ENCODE results near the gene C6orf136.
"Not testable (repeated sequence)": the region's sequence is repeated elsewhere in the genome, so short reads cannot be mapped to it uniquely, and the experiment has no call there.

Gene C6orf136

DNA sequence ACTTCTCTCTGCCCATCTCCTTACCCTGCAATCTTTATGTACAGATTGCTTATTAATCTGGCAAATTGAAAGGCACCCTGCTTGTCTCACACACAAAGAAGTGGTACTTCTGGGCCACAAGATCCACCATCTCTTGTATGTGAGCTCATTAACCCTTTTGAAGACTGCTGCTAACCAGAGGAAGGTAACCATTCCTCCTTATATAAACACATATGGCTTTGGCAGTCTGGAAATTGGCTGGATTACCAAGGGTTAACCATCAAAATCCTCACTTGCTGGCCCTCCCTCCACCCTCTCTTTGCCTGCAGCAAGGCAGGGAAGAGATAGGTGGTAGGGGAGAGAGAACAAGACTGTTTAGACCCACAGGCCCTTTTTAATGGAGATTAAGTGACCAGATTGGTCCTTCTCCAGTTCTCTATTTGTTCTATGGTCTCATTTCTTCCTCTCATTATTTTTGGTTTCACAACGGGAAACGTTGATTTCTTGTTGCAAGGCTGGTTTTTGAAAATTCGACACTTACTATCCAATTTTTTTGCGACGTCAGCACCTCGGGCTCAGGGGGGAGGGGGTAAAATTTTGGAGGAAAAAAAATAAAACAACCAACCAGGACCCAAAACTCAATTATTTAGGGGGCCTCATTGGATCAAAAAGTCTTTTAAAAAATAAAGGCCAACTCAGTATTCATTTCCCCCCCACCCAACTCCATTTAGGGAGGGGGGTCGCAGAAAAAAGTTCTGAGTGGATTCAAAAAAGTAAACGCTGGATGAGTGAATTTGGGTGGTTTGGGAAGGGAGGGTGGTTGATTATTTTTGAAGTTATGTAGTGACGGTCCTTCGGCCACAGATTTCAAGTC, 30.7 kb upstream of the C6orf136 start:
- peak; percentile 64 for DNase-seq

DNA sequence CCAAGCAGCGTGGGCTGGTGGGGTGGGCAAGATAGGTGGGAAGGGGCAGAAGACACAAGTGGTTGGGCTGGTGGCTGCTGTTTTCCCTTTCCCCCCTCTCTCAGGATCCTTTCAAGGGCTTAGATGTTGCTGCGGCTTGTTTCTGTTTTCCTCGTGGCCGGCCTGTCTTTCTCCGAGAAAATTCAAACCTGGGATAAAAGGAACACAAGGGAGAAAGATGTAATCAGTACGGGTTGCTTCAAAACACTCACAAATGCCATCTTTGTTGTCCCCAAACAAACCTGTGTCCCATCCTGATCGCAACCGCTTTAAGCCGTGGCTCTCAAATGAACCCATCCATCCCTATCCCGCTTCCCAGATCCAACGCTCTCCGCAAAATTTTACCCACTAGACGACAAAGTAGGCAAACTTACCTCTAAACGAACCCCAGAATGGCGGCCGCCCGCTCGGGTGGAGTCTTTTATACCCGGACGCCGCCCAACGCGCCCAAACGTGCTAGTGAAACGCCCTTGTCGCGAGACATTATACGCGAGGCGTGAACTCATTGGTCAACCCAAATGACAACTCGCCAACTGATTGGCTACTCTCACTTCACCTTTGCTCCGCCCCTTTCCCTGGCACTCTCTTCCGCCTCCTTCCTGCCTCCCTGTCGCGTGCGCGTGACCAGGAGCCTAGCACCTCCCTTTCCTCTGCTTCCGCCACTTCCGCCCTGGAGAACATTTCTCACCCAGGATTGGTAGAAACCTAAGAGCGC, 29.9 kb upstream of the C6orf136 start, which contains the start of gene PPP1R10:
PPP1R10 (minus strand) TSS at position 433 of the 754 bp plus-strand sequence. CDS start 7,299 bp downstream, outside the sequence.
- peak; percentile 100 for DNase-seq

DNA sequence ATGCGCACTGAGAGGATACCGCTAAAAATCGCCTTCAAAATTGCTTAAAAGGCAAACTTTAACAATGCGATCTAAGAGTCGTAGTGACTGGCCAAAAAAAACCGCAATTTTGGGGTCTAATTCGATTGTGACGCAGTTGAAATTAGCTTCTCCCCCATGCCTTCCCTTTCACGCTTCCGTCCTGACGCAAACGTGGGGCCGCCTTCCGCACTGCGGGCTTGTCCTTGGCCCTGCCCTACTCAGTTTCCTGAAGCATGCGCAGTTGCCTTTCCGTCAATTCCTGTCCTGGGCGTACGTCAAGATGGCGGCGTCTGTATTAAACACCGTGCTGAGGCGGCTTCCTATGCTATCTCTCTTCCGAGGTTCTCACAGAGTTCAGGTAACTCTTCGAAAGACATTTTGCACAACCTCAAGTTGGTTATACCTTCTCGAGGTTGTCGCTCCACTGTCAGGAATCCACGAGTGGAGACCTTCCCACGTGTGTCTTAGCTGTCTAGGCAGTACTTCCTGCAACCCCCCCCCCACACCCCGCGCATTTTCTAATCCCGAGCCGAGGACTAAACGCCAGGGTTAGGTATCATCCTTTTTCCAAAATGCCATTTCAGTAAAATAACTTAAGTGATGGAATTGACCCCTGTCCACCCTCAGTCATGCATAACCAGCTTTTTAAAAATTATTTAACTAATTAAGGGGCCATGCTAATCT, 29.2 kb upstream of the C6orf136 start, which contains the start of gene MRPS18B:
MRPS18B (plus strand) TSS at position 276 of the 705 bp plus-strand sequence; CDS start at position 302, 26 bp downstream.
- DNase-seq, result peak; percentile 98

DNA sequence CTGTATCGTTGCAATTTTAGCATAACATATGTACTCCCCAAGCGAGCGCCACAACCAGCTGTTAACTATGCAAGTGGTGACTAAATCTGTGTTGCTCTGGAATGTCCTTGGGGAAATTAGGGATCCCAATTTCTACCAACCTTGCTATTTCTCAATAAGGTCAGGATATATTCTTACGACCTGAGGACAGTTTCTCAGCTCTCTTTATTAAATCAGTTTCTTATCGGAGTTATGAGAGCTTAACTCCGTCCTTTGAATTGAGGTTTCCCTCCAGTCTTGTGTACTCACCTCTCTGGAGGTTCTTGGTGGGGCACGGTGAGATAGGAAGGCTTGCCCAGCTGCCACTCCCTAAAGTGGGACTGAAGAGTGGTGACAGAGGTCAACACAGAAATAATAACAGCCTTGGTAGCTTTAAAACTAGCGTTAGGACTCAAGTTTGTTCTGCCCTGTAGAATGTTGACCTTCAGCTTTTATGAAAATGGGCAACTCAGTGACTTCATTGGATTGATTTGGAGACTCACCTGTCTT, 28.6 kb upstream of the C6orf136 start:
- DNase-seq, result no peak

DNA sequence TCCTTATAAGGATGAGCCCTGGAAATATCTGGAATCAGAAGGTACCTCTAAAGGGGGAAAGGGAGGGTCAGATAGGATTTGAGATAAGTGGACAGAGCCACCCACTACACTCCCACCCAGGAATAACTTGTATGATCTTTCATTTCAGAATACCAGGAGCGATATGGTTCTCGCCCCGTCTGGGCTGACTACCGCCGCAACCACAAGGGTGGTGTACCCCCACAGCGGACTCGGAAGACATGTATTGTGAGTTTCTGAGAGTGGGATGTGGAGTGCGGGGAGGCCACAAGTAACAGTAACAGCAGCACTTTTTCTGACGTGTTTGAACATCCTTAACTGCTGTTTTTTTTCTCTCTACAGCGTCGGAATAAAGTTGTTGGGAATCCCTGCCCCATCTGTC, 27.4 kb upstream of the C6orf136 start:
- DNase-seq, result no peak

DNA sequence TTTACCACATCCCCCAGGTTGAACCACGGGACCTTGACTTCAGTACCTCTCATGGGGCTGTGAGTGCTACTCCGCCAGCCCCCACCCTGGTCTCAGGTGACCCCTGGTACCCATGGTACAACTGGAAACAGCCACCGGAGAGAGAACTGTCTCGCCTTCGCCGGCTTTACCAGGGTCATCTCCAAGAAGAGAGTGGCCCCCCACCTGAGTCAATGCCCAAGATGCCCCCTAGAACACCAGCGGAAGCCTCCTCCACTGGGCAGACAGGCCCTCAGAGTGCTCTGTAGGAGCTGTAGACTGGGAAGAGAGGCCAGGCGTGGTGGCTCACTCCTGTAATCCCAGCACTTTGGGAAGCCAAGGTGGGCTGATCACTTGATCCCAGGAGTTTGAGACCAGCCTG, 21.4 kb upstream of the C6orf136 start:
- DNase-seq, result no peak

DNA sequence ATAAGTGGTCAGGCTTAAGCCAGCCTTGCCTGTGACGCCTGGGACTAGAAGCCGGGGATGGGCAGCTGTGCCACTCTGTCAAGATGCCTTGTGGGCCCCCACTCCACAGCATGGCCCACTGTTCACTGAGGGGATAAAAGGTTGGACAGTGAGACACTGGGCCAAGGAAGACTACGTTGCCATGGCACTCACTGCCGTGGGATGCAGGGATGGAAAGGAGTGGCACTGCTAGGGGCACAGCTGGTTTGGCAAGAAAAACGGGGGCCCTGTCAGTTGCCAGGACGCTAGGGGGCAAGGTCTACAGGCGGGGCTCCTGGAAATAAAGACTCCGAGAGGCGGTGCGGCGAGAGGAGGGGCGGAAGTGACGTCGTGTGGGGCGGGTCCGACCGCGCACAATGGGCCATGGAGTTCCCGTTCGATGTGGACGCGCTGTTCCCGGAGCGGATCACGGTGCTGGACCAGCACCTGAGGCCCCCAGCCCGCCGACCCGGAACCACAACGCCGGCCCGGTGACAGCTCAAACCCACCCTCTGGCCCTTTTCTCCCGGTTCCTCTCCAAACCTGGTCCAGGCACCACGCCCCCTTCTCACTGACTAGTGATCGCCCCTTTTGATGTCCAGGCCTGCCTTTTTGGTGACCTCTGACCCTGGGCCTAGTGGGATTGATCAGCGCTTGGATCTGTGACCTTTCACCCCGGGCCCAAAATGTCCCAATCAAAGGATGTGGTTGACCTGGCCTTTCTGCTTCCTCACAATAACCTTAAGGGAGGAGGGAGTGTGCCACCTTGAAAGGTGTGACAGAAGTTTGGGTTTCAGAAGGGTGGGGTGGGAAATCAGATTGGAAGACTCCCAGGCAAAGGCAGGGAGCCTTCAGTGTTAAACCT, 20.2 kb upstream of the C6orf136 start, which contains the start of gene ATAT1:
ATAT1 (plus strand) TSS at position 391 of the 883 bp plus-strand sequence.
- peak; percentile 69 for DNase-seq

DNA sequence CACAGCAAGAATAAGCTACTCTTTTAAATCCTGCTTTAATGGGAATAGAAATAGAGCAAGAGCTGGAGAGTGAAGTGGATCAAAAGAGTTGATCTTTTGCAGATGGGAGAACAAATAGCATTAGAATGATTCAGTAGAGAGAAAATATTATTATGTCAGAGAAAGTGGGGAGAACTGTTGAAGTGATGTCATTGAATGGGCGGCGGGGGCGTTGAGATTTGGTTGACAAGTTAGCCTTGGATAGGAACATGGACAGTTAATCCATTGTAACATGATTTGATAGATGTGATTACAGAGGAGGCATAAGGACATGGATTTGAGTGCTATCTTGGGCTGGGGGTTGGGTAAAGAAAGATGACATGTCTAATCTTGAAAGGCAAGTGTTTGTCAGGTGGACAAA, 11.1 kb upstream of the C6orf136 start:
- no peak for DNase-seq

DNA sequence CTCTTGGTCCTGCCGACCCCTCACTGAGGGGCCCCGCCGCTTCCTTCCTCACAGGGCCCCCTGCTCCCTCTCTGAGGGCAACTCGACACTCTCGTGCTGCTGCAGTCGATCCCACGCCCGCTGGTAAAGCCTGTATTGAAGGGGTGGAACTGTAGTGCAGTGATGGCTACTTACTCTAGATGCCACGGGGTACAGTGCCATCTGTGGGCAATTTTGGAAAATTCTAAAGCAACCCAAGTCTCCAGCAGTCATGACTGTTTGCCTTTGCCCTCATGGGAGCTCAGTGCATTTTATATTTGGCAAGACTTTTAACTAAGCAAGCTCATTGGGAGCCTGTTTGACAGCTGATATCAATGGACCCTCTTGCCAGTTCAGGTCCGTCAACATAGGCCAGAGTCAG, 6.5 kb upstream of the C6orf136 start:
- DNase-seq, result no peak

DNA sequence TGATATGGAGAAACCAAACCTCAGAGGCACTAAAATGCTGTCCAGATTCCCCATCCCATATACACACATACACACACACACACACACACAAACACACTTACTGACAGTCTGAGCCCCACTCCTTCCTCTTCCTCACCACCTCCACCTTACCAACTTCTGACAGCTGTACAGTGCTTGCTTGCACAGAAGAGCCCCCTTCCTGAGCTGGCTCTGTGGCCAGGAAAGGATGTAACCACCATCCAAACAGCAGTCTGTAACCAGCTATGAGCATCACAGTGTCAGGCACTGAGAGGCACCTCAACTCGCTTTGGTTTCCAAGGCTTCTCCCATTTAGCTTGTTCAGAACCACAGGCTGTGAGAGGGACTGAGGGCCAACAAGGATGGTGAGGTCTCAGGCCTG, 5.9 kb upstream of the C6orf136 start:
- no peak for DNase-seq

DNA sequence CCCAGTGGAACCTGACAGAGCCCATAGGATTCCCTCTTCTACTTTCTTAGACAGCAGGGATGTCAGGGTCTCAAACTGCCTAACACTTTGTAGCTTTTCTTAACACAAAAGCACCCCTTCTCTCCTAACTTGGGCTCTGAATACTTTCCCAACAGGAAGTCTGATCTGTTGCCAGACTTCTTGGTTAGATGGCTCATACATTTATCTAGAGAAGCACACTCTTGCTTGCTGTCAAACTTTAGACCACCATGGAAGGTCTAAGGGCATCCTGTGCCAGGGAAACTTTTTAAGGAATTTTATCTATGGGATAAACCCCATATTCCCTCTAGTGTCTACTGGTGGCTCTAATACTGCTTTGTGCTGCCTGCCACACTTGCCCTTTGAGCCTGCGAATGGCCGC, 3.3 kb upstream of the C6orf136 start:
- DNase-seq, result no peak

DNA sequence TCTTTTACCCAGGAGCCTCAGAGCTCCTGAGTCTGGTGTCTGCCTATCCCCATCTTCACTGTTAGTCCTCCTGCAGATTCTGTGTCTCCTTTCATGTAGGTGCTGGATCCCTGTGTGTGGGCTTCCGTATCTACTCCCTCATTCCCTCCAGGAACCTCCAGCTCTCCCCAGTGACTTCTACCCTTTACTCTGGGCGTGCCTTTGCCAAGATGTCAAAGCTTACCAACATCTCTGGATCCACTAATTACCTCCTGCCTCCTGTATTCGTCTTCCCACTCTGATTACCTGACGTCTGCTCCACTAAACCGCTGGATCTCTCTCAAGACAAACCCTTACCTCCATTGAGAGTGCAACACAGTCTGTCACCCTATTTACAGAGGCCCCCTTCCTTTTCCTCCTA, 2.2 kb upstream of the C6orf136 start:
- DNase-seq, result no peak

DNA sequence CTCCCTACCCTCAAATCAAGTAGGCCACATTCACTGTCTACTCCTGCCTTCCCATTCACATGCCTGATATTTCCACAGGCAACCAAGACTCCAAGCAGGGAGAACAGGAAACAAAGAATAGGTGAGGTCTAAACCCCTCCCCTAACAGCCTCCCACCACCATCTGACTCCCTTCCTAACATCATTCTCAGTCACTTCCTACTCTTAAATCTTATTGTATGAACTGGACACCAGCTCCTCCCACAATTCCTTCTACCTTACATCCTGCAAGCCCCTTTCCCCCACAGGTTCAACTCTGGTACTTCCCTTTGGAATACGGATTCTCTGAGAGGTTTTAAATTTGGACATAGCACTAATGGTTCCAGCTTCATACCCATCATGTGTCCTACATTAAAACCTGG, 944 bp upstream of the C6orf136 start:
- no peak for DNase-seq

DNA sequence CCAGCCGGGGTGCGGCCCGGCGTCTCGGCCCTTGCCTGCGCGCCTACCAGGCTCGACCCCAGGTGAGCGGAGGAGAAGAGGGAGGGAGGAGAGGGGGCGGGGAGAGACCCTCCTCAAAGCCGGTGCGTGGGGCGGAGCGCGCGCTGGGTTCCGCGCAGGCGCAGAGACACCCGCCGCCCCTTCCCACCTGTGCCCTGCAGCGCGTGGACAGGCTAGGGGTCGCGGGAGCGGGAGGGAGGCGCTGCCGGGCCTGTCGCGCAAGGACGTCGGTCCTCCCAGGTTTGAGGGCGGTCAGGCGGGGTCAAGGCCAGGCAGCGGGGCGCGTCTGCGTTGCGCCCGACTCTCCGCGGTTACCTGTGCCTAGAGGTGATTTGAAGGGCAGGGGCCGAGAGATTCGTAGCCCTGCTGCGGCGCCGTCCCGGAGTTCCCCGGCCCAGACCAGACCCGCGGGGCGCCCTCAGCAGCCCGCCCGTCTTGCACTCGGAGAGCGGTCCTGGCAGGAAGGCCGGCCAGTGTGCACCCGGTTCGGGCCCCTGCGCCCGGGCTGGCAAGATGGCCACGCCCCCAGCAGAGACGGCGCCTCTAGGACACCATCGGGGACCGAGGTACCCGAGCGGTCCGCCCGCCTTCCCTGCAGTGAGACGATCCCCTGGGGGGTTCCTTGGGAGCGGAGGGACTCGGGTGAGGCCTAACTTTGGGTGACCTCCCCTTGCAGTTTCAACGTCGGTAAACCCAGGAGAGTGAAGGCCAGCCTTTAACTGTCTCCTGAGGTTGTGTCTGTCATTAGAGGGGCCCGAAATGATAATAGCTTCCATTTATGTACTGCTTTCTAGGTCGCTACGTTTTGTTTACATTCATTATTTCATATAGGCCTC, 546 bp downstream of the C6orf136 start:
- DNase-seq, result peak; percentile 94

DNA sequence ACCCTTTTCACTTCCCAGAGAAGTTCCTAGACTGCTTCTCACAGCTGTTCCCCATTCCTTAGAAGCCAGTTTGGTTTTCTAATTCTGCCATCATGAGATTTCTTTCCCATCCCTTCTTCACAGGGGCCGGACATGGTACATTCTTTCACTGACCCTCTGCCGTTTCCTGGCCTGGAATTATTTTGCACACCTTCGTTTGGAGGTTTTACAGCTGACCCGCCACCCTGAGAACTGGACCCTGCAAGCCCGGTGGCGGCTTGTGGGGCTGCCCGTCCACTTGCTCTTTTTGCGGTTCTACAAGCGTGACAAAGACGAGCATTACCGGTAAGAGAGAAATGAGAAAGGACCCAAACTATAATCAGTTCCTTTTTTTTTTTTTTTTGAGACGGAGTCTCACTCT, 4.2 kb downstream of the C6orf136 start:
- no peak for DNase-seq

DNA sequence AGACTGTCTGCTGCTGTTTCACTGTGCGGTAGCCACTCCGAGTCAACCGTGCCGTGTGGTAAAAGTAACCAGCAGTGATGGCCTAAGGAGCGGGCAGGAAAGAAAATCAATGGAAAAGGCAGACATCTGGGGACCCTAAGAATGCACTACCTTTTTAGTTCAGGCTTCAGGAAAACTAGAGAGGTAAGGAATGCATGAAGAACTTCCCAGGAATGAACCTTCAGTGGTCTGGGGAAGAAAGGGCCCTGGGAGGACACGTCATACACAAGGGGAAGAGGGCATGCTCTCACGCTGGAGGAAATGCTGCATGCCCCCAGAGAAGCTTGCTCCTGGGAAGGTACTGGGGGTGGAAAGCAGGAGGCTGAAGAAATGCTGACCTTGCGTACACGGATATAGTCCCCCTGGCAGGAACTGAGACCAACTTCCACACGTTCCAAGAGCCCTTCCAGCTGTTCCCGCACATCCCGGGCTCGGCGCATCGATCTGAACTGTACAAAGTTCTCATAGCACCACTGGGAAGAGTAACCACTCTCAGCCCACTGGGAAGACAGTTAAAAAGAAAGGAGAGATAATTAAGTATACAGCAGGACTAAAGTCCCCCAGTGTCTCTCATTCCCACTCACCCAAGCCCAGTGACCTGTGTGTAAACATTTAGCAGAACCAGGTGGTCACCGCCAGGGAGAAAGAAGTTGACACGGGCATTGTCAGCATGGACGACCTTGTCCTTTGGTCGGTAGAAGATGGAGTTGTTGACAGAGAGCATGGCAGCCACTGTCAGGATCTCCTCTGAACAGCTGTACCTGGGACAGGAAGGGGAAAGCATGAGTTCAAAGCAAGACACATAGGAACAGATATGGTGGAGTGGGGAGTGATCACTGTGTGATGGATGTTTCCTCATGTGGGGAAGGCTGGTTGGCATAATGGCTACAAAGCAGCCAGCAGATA, 8.1 kb downstream of the C6orf136 start:
- DNase-seq, result no peak

DNA sequence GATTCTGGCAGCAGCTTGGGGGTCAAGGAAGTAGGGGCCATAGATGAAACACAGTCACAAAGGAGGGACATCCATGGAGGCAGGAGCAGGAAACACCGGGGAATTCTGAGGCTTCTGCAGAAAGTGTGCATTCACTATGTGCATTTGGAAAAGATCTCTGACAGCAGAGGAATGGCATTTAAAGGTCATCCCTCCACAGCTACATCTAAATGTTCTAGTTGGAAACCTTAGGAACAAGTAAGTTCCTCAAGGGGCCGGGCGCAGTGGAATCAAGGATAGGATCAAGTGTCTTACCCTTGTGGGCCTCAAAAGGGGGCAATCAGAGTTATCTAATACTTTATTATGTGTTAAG, 8.8 kb downstream of the C6orf136 start:
- no peak for DNase-seq

DNA sequence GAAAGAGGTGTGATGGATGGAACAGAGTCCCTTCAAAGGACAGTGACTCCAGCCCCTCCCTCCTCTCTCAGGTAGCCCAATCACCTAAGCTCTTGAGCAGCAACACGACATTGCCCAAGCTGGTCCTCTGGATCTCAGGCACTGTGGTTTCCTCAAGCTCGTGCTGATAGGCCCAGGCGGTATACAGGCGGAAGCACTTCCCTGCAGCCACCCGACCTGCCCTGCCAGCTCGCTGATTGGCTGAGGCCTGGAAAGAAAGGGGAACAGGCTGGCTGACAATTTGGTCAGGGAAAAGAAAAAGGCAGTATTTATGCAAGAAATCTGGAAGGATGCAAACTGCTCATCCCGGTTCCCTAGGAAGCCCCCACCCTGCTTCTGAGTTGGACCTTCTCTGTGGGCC, 9.6 kb downstream of the C6orf136 start:
- no peak for DNase-seq

DNA sequence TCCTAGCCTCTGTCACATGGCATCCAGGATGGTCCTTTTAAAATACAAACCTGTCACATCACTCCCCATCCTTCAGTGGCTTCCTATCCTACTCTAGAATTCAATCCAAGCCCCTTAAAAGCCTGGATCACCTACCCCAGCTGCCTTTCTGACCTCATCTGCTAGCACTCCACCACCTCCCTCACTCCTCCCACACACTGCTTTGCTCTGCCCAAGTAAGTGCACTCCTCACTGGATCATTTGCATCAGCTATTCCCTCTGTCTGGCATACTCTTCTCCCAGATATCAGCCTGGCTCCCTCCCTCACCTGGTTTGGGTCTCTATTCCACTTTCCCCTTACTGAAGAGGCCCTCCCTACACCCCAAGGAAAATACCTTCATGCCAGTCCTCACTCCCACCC, 10.5 kb downstream of the C6orf136 start:
- DNase-seq, result no peak

DNA sequence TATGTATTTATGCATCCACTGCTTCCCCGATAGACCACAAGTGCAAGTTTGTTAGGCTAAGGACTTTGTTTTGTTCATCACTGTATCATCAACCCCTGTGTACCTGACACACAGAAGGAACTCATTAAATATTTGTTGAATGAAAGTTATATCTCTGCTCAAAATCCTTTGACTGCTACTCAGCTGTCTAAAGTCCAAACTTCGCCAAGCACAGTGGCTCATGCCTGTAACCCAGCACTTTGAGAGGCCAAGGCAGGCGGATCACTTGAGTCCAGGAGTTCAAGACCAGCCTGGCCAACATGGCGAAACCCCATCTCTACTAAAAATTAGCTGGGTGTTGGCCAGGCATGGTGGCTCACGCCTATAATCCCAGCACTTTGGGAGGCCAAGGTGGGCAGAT, 11.0 kb downstream of the C6orf136 start:
- DNase-seq, result not testable (repeated sequence)

All from NCI-H748 treated with DMSO at 0.1 percent for 48 hours (cell line).